Activated gamma-delta T cell treated with Interleukin-2 at 50 U/mL for 16 hours (primary cell): ENCODE measurements around the gene RXFP2.
A peak's percentile ranks its signal among the peaks of the same experiment; 100 is the strongest.

Experiments used
- DNase-seq: peaks from one replicate; pipeline ENCODE4 v3.0.0-alpha.2; 2020

Gene RXFP2

GRCh38 chr13:31739226-31739625 is at the start of gene RXFP2:
RXFP2 (plus strand) TSS chr13:31739526; CDS start chr13:31739613, 87 bp downstream.
- no peak for DNase-seq

GRCh38 chr13:31697290-31697689 is 42.0 kb upstream of the RXFP2 start:
- DNase-seq, result no peak

GRCh38 chr13:31699650-31700049 is 39.7 kb upstream of the RXFP2 start:
- no peak for DNase-seq

- DNase-seq, result no peak
Measured at GRCh38 chr13:31703780-31704179, 35.5 kb upstream of the RXFP2 start.

- no peak for DNase-seq
Measured at GRCh38 chr13:31706105-31706504, 33.2 kb upstream of the RXFP2 start.

GRCh38 chr13:31717583-31717982 is 21.7 kb upstream of the RXFP2 start:
- no peak for DNase-seq

GRCh38 chr13:31719214-31719613 is 20.1 kb upstream of the RXFP2 start:
- DNase-seq, result no peak

GRCh38 chr13:31722673-31723072 is 16.7 kb upstream of the RXFP2 start:
- DNase-seq, result no peak

GRCh38 chr13:31725841-31726240 is 13.5 kb upstream of the RXFP2 start:
- DNase-seq, result no peak

GRCh38 chr13:31731921-31732320 is 7.4 kb upstream of the RXFP2 start:
- DNase-seq, result no peak

GRCh38 chr13:31733066-31733465 is 6.3 kb upstream of the RXFP2 start:
- no peak for DNase-seq

- no peak for DNase-seq
Measured at GRCh38 chr13:31733647-31734046, 5.7 kb upstream of the RXFP2 start.

- peak; percentile 60 for DNase-seq
Measured at GRCh38 chr13:31742097-31742734, 2.9 kb downstream of the RXFP2 start.

- DNase-seq, result no peak
Measured at GRCh38 chr13:31747291-31747690, 8.0 kb downstream of the RXFP2 start.

GRCh38 chr13:31747966-31748365 is 8.6 kb downstream of the RXFP2 start:
- no peak for DNase-seq

- DNase-seq, result no peak
Measured at GRCh38 chr13:31749929-31750328, 10.6 kb downstream of the RXFP2 start.

GRCh38 chr13:31755211-31755610 is 15.9 kb downstream of the RXFP2 start:
- no peak for DNase-seq

GRCh38 chr13:31755803-31756212 is 16.5 kb downstream of the RXFP2 start:
- no peak for DNase-seq

GRCh38 chr13:31756346-31756745 is 17.0 kb downstream of the RXFP2 start:
- no peak for DNase-seq

GRCh38 chr13:31761951-31762350 is 22.6 kb downstream of the RXFP2 start:
- DNase-seq, result no peak

GRCh38 chr13:31764556-31764955 is 25.2 kb downstream of the RXFP2 start:
- DNase-seq, result no peak

- DNase-seq, result no peak
Measured at GRCh38 chr13:31765138-31765785, 25.9 kb downstream of the RXFP2 start.

- DNase-seq, result no peak
Measured at GRCh38 chr13:31767175-31767900, 28.0 kb downstream of the RXFP2 start.

- no peak for DNase-seq
Measured at GRCh38 chr13:31768351-31768750, 29.0 kb downstream of the RXFP2 start.
